ENCODE data around the gene MZT2B.
"Not testable (repeated sequence)": the region's sequence is repeated elsewhere in the genome, so short reads cannot be mapped to it uniquely, and the experiment has no call there.

MZT2B gene

DNA sequence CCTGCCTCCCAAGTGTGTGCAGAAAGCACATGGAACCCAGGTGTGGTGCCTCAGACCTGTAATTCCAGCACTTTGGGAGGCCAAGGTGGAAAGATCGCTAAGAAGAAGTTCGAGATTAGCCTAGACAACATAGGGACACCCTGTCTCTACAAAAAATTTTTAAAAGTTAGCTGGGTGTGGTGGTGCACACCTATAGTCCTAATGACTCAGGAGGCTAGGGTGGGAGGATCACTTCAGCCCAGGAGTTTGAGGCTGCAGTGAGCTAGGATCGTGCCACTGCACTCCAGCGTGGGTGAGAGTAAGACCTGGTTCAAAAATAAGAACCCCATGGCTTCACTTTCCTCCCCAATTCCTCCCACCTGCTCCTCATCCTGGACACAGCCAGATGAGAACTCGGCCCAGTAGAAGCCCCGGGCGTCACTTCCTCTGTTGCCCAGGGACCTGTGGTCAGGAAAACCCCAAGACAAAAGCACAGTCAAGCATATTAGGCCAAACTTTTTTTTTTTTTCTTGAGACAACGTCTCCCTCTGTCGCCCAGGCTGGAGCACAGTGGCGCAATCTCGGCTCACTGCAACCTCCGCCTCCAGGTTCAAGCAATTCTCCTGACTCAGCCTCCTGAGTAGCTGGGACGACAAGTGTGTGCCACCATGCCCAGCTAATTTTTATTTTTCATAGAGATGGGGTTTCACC, 24.1 kb upstream of the MZT2B start:
- ATAC-seq = not testable (repeated sequence)

DNA sequence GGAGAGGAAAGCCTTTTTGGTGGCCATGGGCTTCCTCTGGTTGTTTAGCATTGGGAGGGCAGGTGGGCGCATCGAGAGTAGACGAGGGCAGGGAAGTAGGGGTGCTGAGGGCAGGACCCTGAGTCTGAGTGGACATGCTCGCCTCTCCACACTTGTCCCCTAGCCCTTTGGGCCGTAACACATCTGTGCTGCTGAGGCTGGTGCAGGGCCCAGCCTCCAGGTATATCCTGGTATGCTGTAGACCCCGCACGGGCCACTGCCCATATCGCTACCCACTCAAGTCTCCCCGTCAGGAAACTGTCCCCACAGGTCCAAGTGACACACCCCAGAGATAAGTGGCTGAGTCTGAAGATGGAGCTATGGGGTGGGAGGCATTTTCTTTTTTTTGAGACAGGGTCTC, 23.4 kb upstream of the MZT2B start:
- TF ChIP-seq ESRRG (CRISPR knock-in tag; IDR thresholded peaks at IDR 0.05) (no peak), OSR1 (CRISPR knock-in tag; IDR thresholded peaks at IDR 0.05) (no peak), SNAI2 (CRISPR knock-in tag; IDR thresholded peaks at IDR 0.05) (no peak)
- TF ChIP-seq, protein P1, sequence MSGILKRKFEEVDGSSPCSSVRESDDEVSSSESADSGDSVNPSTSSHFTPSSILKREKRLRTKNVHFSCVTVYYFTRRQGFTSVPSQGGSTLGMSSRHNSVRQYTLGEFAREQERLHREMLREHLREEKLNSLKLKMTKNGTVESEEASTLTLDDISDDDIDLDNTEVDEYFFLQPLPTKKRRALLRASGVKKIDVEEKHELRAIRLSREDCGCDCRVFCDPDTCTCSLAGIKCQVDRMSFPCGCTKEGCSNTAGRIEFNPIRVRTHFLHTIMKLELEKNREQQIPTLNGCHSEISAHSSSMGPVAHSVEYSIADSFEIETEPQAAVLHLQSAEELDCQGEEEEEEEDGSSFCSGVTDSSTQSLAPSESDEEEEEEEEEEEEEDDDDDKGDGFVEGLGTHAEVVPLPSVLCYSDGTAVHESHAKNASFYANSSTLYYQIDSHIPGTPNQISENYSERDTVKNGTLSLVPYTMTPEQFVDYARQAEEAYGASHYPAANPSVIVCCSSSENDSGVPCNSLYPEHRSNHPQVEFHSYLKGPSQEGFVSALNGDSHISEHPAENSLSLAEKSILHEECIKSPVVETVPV (CRISPR knock-in tag; IDR thresholded peaks at IDR 0.05) = no peak
- ATAC-seq = no peak

DNA sequence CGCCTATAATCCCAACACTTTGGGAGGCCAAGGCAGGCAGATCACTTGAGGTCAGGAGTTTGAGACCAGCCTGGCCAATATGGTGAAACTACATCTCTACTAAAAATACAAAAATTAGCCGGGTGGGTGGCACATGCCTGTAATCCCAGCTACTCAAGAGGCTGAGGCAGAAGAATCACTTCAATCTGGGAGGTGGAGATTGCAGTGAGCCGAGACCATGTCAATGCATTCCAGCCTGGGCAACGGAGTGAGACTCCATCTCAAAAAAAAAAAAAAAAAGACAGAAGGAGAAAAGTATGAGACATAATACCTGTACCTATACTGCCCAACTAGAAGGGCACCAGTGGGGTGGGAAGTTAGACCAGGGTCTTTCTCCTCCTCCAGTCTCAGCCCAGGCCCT, 22.7 kb upstream of the MZT2B start:
- ATAC-seq = not testable (repeated sequence)

DNA sequence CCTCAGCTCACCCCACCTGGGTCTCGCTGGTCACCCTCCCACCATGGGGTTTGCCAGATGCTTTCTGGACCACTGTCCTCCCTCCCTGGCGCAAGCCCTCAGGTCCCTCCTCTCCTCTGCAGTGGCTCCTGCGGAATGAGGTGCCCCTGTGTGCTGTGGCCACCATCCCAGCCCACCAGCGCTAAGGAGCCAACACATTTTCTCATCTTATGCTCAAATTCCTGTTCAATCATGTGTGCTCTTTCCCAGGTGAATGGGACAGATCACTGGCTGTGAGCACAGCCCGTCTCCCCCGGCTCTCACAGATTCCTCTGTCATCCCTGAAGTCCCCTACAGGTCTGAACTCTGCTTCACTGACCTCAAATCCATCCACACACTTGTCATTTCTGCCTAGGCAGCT, 21.9 kb upstream of the MZT2B start:
- no peak for TF ChIP-seq ZC3H10 (CRISPR knock-in tag; IDR thresholded peaks at IDR 0.05)
- no peak for TF ChIP-seq ISL1 (CRISPR knock-in tag; IDR thresholded peaks at IDR 0.05)
- no peak for TF ChIP-seq PPARA (CRISPR knock-in tag; IDR thresholded peaks at IDR 0.05; ENCODE audit: borderline replicate concordance)
- TF ChIP-seq BACH2 (CRISPR knock-in tag; IDR thresholded peaks at IDR 0.05; ENCODE audit: borderline replicate concordance) = no peak
- no peak for TF ChIP-seq GLIS3 (CRISPR knock-in tag; IDR thresholded peaks at IDR 0.05)
- TF ChIP-seq TCF4 (CRISPR knock-in tag; IDR thresholded peaks at IDR 0.05; ENCODE audit: borderline replicate concordance) = no peak
- no peak for TF ChIP-seq ESRRG (CRISPR knock-in tag; IDR thresholded peaks at IDR 0.05)
- no peak for TF ChIP-seq TSHZ2 (CRISPR knock-in tag; IDR thresholded peaks at IDR 0.05)
- TF ChIP-seq, protein P1 (CRISPR knock-in tag; IDR thresholded peaks at IDR 0.05) = no peak
- TF ChIP-seq ZNF565 (CRISPR knock-in tag; conservative IDR thresholded peaks at IDR 0.05; ENCODE audit: low read depth) = no peak
- no peak for ATAC-seq

DNA sequence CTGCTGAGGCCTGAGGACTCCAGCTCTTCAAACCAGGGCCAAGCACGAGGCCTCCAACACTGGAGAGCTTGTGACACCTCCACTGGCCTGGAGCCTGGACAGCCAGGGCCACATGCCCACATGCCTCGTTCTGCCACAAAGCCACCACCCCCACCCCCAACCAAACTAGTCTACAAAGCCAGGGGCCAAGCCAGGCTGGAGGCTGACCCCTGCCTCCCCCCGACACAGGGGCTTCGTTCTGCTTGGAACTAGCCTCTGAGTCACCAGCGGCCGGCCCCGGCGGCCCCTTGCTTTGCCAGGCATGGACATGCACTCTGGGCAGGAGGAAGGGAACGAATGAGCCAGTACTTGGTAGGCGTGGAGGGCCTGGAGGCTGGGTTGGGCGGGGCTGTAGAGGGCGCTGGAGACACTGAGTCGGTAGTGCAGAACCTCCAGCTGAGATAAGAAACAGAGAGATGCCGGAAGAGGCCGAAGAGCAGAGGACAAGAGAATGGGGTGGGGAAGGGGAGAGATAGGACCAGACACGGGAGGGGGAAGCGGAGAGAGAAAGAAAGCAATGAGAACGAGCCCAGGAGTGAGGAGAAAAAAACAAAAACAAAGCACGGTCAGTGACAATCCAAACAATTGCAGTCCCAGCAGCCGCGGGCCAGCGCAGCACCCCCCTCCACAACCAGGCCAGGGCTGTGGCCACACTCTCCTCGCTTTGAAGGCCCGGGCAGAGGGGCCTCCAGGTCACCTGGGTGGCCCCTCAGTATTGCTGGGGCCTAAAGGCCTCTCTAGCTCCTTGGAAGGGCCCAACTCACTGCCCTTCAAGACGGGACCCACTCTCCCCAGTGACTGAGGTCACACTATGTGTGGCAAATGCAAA, 21.0 kb upstream of the MZT2B start:
- ATAC-seq = not testable (repeated sequence)

- not testable (repeated sequence) for ATAC-seq
Measured at GRCh38 chr2:130162486-130162885, 19.6 kb upstream of the MZT2B start.

DNA sequence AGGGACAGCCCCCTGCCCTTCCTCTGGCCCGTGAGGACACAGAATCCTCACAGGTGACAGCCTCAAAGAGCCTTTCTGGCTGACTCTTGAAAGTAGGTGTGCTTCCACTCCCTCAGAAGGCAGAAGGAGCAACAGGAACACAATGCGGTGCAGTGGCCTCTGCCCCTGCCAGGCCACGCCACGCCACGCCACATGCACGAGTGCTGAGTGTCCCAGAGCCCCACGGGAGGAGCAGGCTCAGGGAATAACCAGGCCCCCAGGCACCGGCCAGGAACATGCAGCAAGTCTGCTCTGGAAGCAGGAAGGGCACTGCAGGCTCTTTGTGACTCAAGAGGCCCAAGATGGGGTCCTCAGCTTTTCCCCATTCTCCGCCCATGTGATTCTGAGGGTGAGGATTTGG, 19.1 kb upstream of the MZT2B start:
- no peak for ATAC-seq
- TF ChIP-seq ZNF70 (CRISPR knock-in tag; IDR thresholded peaks at IDR 0.05) (no peak), POU6F1 (CRISPR knock-in tag; IDR thresholded peaks at IDR 0.05; ENCODE audit: borderline replicate concordance, low read depth) (no peak), ESRRG (CRISPR knock-in tag; IDR thresholded peaks at IDR 0.05) (no peak), TOX (CRISPR knock-in tag; IDR thresholded peaks at IDR 0.05; ENCODE audit: borderline replicate concordance) (no peak), TSHZ2 (CRISPR knock-in tag; IDR thresholded peaks at IDR 0.05) (no peak)
- TF ChIP-seq, protein P2, sequence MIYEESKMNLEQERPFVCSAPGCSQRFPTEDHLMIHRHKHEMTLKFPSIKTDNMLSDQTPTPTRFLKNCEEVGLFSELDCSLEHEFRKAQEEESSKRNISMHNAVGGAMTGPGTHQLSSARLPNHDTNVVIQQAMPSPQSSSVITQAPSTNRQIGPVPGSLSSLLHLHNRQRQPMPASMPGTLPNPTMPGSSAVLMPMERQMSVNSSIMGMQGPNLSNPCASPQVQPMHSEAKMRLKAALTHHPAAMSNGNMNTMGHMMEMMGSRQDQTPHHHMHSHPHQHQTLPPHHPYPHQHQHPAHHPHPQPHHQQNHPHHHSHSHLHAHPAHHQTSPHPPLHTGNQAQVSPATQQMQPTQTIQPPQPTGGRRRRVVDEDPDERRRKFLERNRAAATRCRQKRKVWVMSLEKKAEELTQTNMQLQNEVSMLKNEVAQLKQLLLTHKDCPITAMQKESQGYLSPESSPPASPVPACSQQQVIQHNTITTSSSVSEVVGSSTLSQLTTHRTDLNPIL (CRISPR knock-in tag; IDR thresholded peaks at IDR 0.05; ENCODE audit: low read depth) = no peak

Measured in SK-N-SH treated with all-trans-retinoic acid at 6 μM for 48 hours (cell line).